ENCODE measurements around the gene CCL8. TPM values are rescaled to one million over a fixed set of nuclear protein-coding genes. Genes with fewer than 3 reads are reported as not detected.

CCL8 gene
- not detected in 2 replicates for total RNA-seq

DNA sequence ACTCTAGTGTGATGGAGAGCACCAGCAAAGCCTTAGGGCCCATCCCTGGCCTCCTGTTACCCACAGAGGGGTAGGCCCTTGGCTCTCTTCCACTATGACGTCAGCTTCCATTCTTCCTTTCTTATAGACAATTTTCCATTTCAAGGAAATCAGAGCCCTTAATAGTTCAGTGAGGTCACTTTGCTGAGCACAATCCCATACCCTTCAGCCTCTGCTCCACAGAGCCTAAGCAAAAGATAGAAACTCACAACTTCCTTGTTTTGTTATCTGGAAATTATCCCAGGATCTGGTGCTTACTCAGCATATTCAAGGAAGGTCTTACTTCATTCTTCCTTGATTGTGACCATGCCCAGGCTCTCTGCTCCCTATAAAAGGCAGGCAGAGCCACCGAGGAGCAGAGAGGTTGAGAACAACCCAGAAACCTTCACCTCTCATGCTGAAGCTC, at the start of gene CCL8:
Gene CCL8, plus strand, starts transcription at position 397 of the 445 bp plus-strand sequence. CDS start 67 bp downstream, outside the sequence.
- no peak for DNase-seq (ENCODE audit: low read depth)

DNA sequence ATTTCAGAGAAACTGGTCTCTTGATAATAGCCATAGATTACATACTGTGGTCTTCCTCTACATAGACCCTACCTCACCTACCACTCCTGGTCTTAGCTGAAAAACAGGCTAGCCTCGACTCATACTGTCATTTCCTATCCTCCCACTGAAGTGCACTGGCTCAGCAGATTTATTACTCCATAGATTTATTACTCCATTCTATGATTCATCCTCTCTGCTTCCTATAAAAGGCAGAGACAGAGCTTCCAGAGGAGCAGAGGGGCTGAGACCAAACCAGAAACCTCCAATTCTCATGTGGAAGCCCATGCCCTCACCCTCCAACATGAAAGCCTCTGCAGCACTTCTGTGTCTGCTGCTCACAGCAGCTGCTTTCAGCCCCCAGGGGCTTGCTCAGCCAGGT, 49.3 kb upstream of the CCL8 start, which contains the start of gene CCL7:
Gene CCL7, plus strand, starts transcription at position 253 of the 400 bp plus-strand sequence. Its CDS starts 70 bp downstream, at position 323.
- peak; percentile 37 for DNase-seq (ENCODE audit: low read depth)

DNA sequence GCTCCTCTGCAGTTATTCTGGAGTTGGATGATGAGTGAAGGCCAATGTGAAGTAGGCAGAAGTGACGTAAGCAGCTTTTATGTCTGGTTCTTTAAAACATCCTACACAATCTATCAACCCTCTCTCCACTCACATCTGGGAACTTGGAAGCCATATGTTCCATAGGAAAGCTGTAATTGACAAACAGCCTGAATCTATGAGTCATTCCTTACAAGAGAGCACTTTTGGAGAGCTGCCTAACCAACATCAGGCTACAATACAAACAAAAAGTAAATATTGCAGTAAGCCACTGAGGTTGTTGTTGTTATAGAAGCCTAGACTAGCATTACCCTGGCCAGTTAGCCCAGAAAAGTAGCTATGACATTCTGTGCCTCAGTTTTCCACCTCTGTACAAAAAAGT, 43.4 kb upstream of the CCL8 start:
- DNase-seq (ENCODE audit: low read depth), result peak; percentile 87

DNA sequence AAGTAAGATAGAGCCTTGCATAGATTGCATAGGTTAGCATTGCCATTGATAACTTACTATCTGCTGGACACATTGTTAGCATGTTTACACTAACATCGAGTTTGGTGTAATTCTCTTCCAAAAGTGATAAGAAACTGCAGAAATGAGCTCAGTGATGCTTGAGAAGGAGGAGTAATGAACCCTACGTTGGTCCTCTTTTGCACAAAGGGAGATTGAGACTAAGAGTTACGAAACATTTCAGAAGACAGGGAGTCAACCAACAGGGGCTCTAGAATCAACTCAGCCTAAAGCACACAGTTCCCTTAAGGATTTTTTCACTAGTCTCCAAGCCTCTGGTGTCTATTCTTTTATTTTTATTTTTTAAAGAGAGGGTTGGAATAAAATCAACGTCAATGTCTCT, 42.4 kb upstream of the CCL8 start:
- DNase-seq (ENCODE audit: low read depth), result no peak

DNA sequence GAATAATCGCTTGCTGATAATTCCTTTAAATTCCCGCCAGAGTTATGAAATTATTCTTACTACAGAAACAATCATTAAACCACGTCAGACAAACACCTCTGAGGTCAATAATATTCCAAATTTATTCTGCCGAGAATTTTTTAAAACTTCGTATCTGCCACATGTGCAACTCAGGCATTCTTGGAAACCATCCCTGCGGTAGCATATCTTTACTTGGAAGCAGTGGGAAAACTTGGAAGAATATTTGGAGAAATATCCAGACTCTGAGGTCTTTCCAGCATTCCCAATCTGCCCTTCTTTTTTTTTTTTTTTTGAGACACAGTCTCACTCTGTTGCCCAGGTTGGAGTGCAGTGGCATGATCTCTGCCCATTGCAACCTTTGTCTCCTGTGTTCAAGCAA, 35.7 kb upstream of the CCL8 start:
- no peak for DNase-seq (ENCODE audit: low read depth)

DNA sequence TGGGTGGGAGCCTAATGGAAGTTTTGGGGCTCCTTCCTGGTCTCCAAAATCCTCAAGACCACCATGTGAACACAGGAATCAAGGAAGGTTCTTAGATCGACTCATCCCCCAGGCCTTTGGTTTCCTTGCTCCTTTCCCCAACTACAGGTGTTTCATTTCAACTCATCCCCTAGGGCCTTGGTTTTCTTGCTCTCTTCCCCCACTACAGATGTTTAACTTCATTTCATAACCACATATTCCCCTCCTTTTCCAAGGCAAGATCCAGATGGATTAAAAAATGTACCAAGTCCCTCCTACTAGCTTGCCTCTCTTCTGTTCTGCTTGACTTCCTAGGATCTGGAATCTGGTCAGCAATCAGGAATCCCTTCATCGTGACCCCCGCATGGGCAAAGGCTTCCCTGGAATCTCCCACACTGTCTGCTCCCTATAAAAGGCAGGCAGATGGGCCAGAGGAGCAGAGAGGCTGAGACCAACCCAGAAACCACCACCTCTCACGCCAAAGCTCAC, 33.9 kb upstream of the CCL8 start, which contains the start of gene CCL11:
Gene CCL11, plus strand, starts transcription at position 457 of the 507 bp plus-strand sequence. CDS start 67 bp downstream, outside the sequence.
- DNase-seq (ENCODE audit: low read depth), result no peak

DNA sequence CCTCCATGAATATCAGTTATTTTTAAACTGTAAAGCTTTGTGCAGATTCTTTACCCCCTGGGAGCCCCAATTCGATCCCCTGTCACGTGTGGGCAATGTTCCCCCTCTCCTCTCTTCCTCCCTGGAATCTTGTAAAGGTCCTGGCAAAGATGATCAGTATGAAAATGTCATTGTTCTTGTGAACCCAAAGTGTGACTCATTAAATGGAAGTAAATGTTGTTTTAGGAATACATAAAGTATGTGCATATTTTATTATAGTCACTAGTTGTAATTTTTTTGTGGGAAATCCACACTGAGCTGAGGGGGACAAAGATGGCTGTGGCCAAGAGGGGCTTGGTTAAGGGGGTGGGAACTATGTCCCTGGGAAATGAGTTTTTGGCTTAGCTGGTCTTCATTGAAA, 31.4 kb upstream of the CCL8 start:
- no peak for DNase-seq (ENCODE audit: low read depth)

DNA sequence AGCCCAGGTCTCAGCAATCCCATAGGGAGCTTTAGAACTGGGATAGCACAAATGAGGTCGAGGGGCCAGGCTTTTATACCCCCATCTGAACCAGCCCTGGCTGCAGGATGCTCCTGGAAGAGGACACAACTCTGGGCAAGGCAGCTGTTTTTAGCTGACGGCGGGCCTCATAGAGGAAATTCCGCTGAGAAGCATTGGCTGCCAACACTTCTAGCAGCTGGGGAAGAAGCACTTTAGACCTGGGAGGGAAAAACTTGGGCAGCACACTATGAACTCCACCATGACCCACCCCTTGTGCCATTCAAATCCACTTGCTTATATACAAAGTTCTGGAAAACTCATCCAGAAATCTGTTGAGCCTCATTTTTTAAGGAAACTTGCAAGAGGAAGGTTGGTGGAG, 28.6 kb upstream of the CCL8 start:
- DNase-seq (ENCODE audit: low read depth), result no peak

DNA sequence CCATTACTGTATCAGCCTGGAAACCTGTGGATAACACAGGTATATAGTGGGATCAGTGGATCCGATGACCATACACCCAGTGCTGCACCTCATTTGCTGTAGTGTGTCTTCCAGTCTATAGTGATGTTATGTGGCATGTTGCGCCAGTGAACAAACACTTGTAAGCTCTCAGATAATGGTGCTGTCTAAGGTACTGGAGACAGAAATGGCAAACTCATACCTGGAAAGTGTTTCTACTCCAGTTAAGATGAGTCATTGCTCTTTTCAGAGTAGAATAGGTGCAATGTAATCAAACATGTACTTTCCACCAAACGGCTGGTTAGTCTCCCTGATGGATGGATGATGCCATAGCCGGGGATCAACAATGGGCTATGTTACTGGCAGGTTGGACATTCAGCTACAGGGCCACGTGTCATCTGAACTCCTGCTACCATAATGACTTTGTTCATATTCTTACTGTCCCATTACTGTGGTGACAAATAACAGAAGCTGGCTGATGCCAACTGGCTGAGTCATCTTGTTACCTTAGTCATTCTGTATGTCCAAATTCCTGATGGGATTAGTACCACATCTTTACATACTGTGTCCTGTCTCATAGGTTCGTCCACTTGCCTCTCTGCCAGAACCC, 27.4 kb upstream of the CCL8 start:
- DNase-seq (ENCODE audit: low read depth), result peak; percentile 49

DNA sequence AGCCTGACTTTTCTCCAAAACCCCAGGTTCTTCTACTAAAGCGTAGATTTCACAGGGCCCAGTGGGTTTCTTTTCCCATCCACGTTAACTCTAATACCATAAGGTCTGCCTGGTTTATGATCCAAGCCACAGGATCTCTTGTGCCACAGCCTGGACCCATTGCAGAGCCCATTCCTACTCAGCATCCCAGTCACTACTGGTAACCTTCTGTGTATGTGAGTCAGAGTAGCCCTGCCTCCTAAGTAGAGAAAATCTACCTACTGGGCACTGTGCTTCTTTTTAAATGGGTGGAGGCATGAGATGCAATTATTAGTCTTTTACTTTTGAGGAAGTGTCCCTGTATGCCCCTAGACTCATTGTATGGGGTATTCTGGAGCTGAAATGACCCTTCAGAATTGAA, 20.2 kb upstream of the CCL8 start:
- DNase-seq (ENCODE audit: low read depth), result no peak

DNA sequence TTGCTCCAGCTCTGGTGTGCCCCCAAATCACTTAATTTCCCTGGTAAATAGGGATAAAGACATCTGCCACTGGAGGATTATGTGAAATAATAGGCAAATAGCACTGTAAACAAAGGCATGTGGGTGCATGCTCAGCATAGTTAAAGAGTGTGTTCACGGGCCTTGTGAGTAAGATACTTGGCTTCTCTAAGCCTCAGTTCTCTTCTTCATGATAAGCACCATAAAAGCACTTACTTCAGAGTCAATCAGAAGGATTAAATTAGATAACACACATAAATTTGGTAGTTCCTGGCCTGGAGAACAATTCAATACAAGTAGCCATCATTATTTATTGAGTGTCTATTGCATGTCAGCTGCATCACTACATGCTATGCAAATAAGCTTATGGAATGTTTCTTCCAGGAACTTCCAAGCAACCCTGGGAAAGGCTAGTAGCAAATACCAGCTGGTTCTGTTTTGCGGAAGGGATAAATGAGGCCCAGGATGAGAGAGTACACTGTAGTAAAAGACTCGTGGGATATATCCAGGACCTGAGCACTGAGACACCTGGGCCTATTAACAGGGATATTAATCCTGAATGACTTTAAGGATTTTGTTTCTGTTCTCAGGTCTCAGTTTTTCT, 19.2 kb upstream of the CCL8 start:
- DNase-seq (ENCODE audit: low read depth), result peak; percentile 59

DNA sequence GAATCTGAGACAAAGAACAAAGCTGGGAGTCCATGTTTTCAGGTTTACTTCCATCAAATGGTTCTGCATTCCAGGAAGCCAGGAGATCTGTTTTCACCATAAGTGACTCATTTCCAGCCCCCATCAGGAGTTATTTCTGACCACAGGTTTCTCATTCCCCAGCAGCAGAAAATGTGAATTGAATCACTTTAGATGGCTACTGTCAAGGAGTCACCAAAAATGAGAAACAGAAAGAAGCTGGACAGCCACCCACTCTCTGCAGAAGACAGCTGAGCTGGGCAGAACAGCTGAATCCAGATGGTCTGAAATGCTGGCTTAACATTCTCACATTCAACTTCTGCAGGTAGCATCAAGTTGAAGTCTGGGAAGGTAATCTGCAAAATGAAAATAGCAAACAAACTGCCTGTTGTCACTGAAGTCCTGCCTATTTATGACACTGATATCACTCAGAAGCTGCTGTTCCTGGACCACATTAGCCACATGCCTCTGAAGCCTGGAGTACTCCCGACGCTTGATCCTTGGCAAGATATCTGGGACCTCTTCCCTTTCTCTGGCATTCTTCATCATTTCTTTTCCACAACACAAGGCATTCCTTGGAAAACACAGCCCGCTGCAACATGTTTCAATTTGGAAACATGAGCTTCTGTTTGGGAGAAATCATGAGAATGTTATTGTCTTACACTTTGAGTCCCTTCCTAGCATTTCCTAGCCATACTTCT, 18.4 kb upstream of the CCL8 start:
- peak; percentile 95 for DNase-seq (ENCODE audit: low read depth)

DNA sequence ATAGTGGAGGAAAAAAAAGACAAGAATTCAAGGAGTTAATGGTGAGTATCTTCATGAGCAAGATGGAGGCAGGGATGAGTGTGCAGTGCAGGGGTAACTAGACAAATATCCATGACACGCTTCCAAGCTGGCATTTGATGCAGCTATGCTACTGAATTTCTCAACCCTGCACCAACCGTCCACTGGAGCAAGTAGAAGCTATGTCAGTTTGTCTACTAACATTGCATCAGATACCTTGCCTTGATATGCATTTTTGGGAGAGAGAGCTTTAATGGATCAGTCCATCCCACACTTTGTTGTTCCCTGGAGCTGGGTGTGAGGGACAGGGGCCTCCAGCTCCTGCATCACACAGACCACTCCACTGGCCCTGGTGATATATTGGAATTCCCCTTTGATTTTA, 17.2 kb upstream of the CCL8 start:
- no peak for DNase-seq (ENCODE audit: low read depth)

DNA sequence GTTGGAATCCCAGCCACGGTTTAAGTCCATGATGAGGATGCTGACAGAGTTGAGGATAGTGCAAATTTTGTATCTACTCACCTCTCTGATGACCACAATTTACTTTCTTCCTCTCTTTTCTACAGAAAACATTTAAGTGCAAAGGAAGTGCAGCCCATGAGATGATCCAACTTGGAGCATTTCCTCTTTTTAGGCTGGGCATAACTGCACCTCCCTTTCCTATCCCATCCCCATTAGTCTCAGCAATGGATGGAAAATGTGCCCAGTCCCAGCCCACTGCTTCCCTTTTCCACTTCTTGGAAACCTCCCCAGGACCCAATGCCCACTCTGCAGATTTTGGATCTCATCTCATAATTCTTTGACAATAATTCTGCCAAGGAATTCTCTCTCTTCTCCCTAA, 16.6 kb upstream of the CCL8 start:
- no peak for DNase-seq (ENCODE audit: low read depth)

DNA sequence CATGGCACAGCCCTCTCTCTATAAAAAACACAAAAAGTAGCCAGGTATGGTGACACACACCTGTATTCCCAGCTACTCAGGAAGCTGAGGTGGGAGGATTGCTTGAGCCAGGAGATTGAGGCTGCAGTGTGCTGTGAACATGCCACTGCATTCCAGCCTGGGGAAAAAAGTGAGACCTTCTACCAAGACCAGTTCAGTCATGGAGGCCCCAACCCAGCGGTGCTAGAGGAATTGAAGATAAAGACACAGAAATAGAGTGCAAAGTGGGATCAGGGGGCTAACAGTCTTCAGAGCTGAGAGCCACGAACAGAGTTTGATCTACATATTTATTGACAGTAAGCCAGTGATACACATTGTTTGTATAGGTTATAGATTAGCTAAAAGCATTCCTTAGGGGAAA, 15.6 kb upstream of the CCL8 start:
- DNase-seq (ENCODE audit: low read depth), result no peak

DNA sequence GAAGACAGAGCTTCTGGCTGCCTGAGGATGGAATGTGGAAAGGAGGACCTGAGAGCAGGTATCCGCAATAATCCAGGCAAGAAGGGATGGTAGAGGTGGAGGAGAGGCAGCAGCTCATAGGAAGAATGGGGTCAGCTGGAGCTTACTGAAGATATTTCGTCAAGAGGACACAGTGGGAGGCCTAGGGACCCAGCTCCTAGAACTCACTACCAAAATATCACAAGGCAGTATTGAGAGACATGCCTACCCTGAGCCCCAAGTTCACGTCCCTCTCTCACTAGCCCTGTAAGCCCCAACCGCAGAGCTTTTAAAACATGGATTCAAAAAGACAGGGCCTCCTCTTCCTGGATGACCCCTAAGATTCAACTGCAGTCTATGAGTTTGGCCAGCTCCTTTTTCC, 14.2 kb upstream of the CCL8 start:
- no peak for DNase-seq (ENCODE audit: low read depth)

DNA sequence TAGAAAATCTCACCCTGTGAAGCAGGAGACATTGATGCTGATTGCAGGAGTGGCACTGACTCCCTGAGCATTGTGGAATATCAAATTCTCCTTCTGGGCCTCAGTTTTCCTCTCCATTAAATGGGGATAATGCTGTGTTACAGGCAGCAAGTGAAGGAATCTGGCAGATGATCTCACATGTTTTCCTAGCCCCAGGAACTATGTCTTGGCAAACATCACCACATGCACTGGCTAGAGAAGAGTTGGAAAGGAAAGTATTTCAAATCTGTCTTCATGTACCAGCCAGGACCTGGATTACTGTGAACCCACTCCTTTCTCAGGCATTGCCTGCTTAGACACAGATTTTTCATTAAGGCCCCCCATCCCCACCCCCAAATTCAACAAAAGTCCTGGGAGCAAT, 13.6 kb upstream of the CCL8 start:
- DNase-seq (ENCODE audit: low read depth), result no peak

DNA sequence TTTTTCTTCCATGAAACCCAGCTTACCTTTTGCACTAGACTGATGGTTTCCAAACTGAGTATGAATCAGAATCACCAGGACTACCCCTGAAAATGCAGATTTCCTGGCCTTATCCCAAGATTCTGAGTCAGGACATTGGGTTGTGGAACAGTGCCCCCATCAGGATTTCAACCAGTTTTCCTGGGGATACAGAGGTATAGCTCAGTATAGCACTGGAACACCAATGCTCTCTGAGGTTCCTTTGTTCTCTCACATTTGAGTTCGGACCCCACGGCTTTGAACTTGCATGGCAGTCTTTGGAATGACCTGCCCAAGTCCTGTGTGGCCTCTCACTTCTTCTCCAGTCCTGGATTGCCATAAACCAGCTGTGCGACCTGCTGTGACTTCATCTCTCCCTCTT, 12.8 kb upstream of the CCL8 start:
- DNase-seq (ENCODE audit: low read depth), result peak; percentile 62

DNA sequence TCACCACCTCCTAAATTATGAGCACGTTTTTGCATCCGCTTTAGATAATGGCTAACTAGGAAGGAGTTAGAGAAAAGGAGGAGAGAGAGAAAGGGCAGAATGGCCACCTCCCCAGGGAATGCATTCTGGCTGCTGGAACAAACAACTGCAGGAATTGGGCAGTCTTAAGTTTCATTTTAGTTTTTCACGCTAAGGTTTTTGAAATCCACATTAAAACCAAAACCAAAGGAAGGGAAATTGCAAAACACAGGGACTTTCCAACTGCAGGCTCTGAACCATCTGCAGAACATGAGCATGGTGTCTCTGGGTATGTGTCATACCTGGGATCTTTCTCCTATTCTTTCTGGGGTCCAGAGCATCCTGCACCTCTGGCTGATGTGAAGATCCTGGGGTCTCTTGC, 12.1 kb upstream of the CCL8 start:
- DNase-seq (ENCODE audit: low read depth), result no peak

DNA sequence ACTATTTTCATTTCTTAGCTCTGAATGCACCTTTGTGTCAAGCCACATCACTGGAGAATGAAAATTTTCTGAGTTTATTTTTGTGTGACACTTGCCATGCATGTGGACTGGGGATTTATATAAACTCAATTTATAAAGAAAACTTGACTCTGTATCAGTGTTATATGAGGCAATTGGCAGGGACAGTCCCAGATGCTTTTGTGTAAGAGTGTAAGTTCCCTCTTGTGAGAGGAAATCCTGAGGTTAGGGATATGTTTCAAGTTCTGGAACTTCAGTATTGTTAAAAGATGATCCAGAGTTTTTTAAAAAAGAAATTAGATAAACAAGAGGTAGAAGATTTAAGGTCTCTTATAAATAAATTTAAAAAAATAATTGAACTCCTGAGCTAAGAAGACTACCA, 10.9 kb upstream of the CCL8 start:
- no peak for DNase-seq (ENCODE audit: low read depth)

DNA sequence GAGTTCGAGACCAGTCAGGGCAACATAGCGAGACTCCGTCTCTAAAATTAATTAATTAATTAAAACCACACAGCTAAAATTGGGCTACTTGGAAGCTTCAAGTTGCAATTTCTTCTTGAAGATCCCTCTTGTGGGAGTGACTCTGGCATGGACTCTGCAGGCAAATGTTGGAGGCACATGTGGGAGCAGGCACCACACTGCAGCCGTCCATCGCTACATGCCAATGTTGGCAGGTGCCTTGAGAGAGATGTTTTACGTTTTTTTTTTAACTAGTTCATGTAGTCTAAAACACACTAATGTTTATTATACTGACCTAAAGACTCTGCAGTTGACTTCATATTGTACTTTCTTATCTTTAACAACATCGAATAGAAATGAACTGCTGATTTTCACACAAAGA, 7.9 kb upstream of the CCL8 start:
- no peak for DNase-seq (ENCODE audit: low read depth)

DNA sequence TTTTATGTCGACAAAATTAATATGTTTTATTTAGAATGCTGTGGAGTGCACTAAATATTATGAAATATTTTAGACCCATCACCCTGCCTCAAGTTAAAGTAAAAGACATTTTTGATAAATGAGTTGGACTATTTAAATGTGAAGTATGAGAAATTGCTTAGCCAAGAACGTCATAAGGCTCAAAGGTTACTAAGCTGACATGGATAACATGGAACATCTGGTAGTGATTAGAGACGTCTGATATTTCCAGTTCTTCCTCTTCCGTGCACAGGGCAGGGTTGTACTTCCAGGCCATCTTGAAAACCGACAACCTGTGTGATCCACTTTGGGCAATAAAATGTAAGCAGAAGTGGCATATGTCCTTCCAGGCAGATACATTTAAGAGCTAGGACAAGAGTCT, 7.2 kb upstream of the CCL8 start:
- DNase-seq (ENCODE audit: low read depth), result no peak

DNA sequence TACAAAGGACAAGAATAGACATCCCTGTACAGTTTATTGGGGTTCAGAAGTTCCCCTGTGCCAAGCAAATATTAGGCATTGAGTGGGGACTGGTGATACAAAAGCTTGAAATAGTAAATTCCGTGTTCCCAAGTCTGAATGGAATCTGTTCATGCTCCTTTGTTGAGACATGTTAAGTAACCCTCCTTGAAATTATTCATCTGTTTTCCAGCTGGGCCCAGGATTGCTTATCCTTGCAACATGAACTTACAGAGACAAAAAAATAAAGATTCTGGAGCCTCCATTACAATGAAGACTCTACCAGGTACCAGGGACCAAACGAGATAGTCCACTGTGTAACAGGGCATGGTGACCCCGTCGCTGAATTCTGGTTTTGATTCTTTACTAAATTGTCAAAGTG, 6.1 kb upstream of the CCL8 start:
- no peak for DNase-seq (ENCODE audit: low read depth)

Data from renal cortical epithelial cell (primary cell).